ENCODE results near the gene CD83. TPM values are rescaled to one million over a fixed set of nuclear protein-coding genes. Genes with fewer than 3 reads are reported as not detected.

CD83 gene
- polyA plus RNA-seq, 3 donors = 74.5 to 326 (median 84.7) TPM

- peaks cover 0 to 11% (median 0%) of the 10 kb centered on the region in 3 donors for H3K27me3 Mint-ChIP-seq (ENCODE audit: low read depth in 3 of 3)
- H3K36me3 Mint-ChIP-seq = no peaks in the 10 kb centered on the region
- 60% methylated on average over 1 of the region's 5 CpGs for WGBS (ENCODE audit: insufficient coverage)
- H4K20me1 ChIP-seq (ENCODE audit: insufficient read depth, low read length) = no peaks in the 10 kb centered on the region
- no peaks in the 10 kb centered on the region for H3K36me3 ChIP-seq (replicated peaks in 1 of 2; ENCODE audit: control insufficient read depth in 1 of 2, insufficient read depth in 2 of 2, low read length in 2 of 2)
- no peak overlapping the region for H3K4me3 Mint-ChIP-seq
- H3K27ac Mint-ChIP-seq = peak overlapping the region in 1 of 7 donors; percentile 50
- H2AFZ ChIP-seq (ENCODE audit: insufficient read depth, low read depth, low read length, poor library complexity, severe bottlenecking) = no peak overlapping the region
- H3K4me2 ChIP-seq (replicated peaks; ENCODE audit: extremely low read depth, low read length, poor library complexity, severe bottlenecking) = no peak overlapping the region
- no peak for DNase-seq
- peaks cover 6% of the 10 kb centered on the region for H3K4me1 Mint-ChIP-seq
- no peaks in the 10 kb centered on the region for H3K79me2 ChIP-seq (ENCODE audit: insufficient read depth, low read length)
- no peak overlapping the region for H3K9ac ChIP-seq (ENCODE audit: insufficient read depth, low read length, poor library complexity, severe bottlenecking)
- H3K27ac ChIP-seq (ENCODE audit: low read depth in 1 of 2, low read length in 2 of 2) = no peak overlapping the region
- intact Hi-C loops (cut with micrococcal nuclease) = loop anchor here in 1 of 2 donors (10.0 kb wide), 1 partner anchor 50 kb away; no protein-coding TSS in a partner anchor
- no peak for TF ChIP-seq CTCF (IDR thresholded peaks at IDR 0.05)
- H3K27me3 ChIP-seq (ENCODE audit: control insufficient read depth in 2 of 2, insufficient read depth in 2 of 2, low read length in 2 of 2) = no peaks in the 10 kb centered on the region
- no peaks in the 10 kb centered on the region for H3K4me1 ChIP-seq (ENCODE audit: control insufficient read depth in 1 of 2, insufficient read depth in 2 of 2, low read length in 2 of 2)
- H3K9me3 Mint-ChIP-seq = peaks cover 0 to 2% (median 0%) of the 10 kb centered on the region in 7 donors
- no peak overlapping the region for H3K4me3 ChIP-seq (replicated peaks in 1 of 3; ENCODE audit: low read depth in 2 of 3, low read length in 3 of 3)
- no peaks in the 10 kb centered on the region for H3K9me3 ChIP-seq (replicated peaks in 1 of 2; ENCODE audit: control insufficient read depth in 1 of 2, insufficient read depth in 1 of 2, low read length in 2 of 2)
These were observed 32.3 kb upstream of the CD83 start for GRCh38 chr6:14085176-14085787.

DNA sequence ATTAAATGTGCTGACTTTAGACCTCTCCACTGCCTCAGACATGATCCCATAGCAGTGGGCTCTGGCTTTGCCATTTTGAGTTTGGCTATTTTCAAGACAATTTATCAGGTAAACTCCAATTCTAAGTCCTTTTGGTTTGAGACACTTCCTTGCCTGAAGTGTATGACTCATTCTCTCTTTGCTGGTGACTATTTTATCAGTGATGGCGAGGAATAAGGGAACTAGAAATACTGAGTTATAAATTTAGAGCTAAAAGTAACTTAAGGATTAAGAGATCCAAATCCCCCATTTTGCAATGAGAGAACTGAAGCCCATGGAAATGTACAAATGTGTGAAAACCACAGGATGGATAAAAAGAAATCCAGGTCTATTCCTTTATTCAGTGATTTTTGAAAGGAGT lies 30.9 kb upstream of the CD83 start:
- no CpG with 5 or more reads among the region's 1 CpG for WGBS (ENCODE audit: insufficient coverage)
- H3K36me3 ChIP-seq (replicated peaks in 1 of 2; ENCODE audit: control insufficient read depth in 1 of 2, insufficient read depth in 2 of 2, low read length in 2 of 2) = no peaks in the 10 kb centered on the region
- no peak overlapping the region for H3K4me2 ChIP-seq (replicated peaks; ENCODE audit: extremely low read depth, low read length, poor library complexity, severe bottlenecking)
- no peak overlapping the region for H3K9ac ChIP-seq (ENCODE audit: insufficient read depth, low read length, poor library complexity, severe bottlenecking)
- no peak for TF ChIP-seq CTCF (IDR thresholded peaks at IDR 0.05)
- Mint-ChIP-seq H3K27ac (peak overlapping the region in 1 of 7 donors; percentile 9), H3K9me3 (peaks cover 0 to 2% (median 0%) of the 10 kb centered on the region in 7 donors), H3K36me3 (no peaks in the 10 kb centered on the region), H3K27me3 (ENCODE audit: low read depth in 3 of 3) (peaks cover 0 to 14% (median 0%) of the 10 kb centered on the region in 3 donors), H3K4me3 (no peak overlapping the region), H3K4me1 (peaks cover 16% of the 10 kb centered on the region)
- no peaks in the 10 kb centered on the region for H4K20me1 ChIP-seq (ENCODE audit: insufficient read depth, low read length)
- no peaks in the 10 kb centered on the region for H3K9me3 ChIP-seq (replicated peaks in 1 of 2; ENCODE audit: control insufficient read depth in 1 of 2, insufficient read depth in 1 of 2, low read length in 2 of 2)
- no peak overlapping the region for H3K27ac ChIP-seq (ENCODE audit: low read depth in 1 of 2, low read length in 2 of 2)
- H3K27me3 ChIP-seq (ENCODE audit: control insufficient read depth in 2 of 2, insufficient read depth in 2 of 2, low read length in 2 of 2) = no peaks in the 10 kb centered on the region
- intact Hi-C loops (cut with micrococcal nuclease) = loop anchor here in 1 of 2 donors (10.0 kb wide), 1 partner anchor 48 kb away; no protein-coding TSS in a partner anchor
- H2AFZ ChIP-seq (ENCODE audit: insufficient read depth, low read depth, low read length, poor library complexity, severe bottlenecking) = no peak overlapping the region
- DNase-seq = peak; percentile 25 to 64 (median 32)
- peaks cover 8 to 11% of the 10 kb centered on the region in 2 donors for H3K4me1 ChIP-seq (ENCODE audit: control insufficient read depth in 1 of 2, insufficient read depth in 2 of 2, low read length in 2 of 2)
- H3K4me3 ChIP-seq (replicated peaks in 1 of 3; ENCODE audit: low read depth in 2 of 3, low read length in 3 of 3) = no peak overlapping the region
- H3K79me2 ChIP-seq (ENCODE audit: insufficient read depth, low read length) = no peaks in the 10 kb centered on the region
